GM10248 (cell line): Measurements from ENCODE around the gene KIF13A.

Experiments
- CTCF ChIA-PET: fragments of 300-600 bp; sonication (Branson Sonifier 250); formaldehyde crosslinking; extraction: SDS; loops from one replicate; lab custom pipeline; 2021; ENCODE audit warnings: antibody characterized with exemption; lab: Yijun Ruan, JAX
- POLR2A ChIA-PET: fragments of 350-650 bp; sonication (Branson Sonifier 250); formaldehyde crosslinking; extraction: SDS; loops from one replicate; lab custom pipeline; 2020; ENCODE audit warnings: antibody characterized with exemption; lab: Yijun Ruan, JAX
- DNase-seq: peaks from one replicate; pipeline ENCODE4 v3.0.0; 2012; ENCODE audit errors: extremely low spot score
- TF ChIP-seq, protein P1 (sequence below): IDR thresholded peaks from 2 replicates; pipeline ENCODE4 v1.5.1; 2012; ENCODE audit warnings: mild to moderate bottlenecking, low read depth; ENCODE audit errors: extremely low read depth, missing control alignments, control extremely low read depth

The KIF13A gene

DNA sequence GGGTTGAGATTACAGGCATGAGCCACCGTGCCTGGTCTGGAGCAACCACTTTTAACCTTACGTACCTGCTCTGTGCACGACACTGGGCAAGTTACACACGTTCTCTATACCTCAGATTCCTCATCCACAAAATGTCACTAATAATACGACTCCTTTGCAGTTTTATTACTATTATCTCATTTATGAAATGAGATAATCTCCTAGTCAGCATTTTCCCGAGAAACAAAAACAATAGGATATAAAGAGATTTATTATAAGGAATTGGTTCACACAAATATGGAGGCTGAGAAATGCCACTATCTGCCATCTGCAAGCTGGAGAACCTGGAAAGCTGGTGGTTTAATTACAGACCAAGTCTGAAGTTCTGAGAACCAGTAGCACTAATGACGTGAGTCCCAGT, 12.0 kb upstream of the KIF13A start:
- CTCF ChIA-PET = interaction anchor here (2.0 kb wide), 1 partner anchor 11 kb away, joined by 4 read pairs; no protein-coding TSS in a partner anchor
- no peak for DNase-seq
- TF ChIP-seq, protein P1, sequence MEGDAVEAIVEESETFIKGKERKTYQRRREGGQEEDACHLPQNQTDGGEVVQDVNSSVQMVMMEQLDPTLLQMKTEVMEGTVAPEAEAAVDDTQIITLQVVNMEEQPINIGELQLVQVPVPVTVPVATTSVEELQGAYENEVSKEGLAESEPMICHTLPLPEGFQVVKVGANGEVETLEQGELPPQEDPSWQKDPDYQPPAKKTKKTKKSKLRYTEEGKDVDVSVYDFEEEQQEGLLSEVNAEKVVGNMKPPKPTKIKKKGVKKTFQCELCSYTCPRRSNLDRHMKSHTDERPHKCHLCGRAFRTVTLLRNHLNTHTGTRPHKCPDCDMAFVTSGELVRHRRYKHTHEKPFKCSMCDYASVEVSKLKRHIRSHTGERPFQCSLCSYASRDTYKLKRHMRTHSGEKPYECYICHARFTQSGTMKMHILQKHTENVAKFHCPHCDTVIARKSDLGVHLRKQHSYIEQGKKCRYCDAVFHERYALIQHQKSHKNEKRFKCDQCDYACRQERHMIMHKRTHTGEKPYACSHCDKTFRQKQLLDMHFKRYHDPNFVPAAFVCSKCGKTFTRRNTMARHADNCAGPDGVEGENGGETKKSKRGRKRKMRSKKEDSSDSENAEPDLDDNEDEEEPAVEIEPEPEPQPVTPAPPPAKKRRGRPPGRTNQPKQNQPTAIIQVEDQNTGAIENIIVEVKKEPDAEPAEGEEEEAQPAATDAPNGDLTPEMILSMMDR = no peak
- POLR2A ChIA-PET = no interaction called here

- TF ChIP-seq, protein P1 = no peak
- POLR2A ChIA-PET = no interaction called here
- DNase-seq = no peak
- CTCF ChIA-PET = interaction anchor here (2.0 kb wide), 1 partner anchor 12 kb away, joined by 4 read pairs; no protein-coding TSS in a partner anchor
These were observed 11.0 kb upstream of the KIF13A start for GRCh38 chr6:17998442-17998841.

DNA sequence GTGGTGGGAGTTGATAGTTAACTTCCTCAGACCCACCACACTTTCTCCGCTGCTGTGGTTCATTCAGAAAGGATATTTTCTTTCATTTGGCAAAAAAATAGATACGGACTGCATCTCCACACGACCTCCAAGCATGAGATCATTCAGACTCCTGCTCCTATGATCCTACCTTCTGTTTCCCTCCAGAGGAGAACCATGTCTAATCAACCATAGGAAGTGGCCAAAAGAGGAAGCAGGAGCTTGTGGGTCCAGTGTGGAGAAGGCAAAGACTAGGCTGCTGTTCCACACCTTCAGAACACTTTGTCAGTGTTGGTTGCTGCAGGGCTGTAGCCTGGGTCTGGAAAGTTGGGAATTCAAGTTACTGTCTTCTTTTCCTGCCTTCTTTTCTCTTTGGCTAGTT, 10.6 kb upstream of the KIF13A start:
- POLR2A ChIA-PET = no interaction called here
- DNase-seq = no peak
- CTCF ChIA-PET = interaction anchor here (2.0 kb wide), 1 partner anchor 13 kb away, joined by 4 read pairs; no protein-coding TSS in a partner anchor
- TF ChIP-seq, protein P1 = no peak

DNA sequence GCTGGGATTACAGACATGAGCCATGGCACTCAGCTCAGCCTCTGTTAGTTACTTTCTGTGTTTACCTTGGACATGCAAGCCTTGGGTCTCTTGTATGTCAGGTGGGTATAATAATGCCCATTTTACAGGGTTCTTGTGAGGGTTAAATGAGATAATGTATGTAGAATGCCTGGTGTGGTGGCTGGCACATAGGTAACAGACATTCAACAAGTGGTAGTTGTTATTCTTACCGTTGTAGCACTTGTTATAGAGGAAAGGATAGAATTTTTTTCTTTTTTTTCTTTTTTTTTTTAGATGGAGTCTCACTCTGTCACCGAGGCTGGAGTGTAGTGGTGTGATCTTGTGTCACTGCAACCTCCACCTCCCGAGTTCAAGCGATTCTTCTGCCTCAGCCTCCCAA, 8.0 kb upstream of the KIF13A start:
- CTCF ChIA-PET = interaction anchor here (1.9 kb wide), 1 partner anchor 8 kb away, joined by 4 read pairs; the partner anchor contains the start of gene KIF13A
- DNase-seq = no peak
- TF ChIP-seq, protein P1 = no peak
- POLR2A ChIA-PET = no interaction called here

DNA sequence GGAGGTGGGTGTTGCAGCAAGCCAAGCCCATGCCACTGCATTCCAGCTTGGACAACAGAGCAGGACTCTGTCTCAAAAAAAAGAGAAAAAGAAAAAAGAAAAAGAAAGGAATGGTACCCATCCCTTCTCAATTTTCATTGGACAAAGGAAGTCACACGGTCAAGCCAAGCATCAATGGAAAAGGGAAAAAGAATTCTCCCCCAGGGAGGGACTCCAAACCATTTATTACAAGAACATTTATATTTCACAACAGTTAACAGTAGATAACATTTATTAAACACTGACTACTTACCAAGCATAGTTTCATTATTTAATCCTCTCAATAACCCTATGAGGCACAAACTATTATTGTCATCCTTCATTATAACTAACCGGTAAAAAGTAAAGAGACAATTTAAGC, 6.6 kb upstream of the KIF13A start:
- no peak for DNase-seq
- CTCF ChIA-PET = interaction anchor here (1.5 kb wide), 1 partner anchor 156 kb away, joined by 3 read pairs; no protein-coding TSS in a partner anchor
- POLR2A ChIA-PET = no interaction called here
- TF ChIP-seq, protein P1 = no peak

- no peak for DNase-seq
- POLR2A ChIA-PET = no interaction called here
- CTCF ChIA-PET = no interaction called here
- TF ChIP-seq, protein P1 = no peak
These were observed 1.0 kb upstream of the KIF13A start for GRCh38 chr6:17988422-17988944.
